H1 (cell line): Measurements from ENCODE around the gene CAMK2D. TPM values are rescaled to one million over a fixed set of nuclear protein-coding genes. Genes with fewer than 3 reads are reported as not detected.

Experiments
- CEBPB ChIP-seq: IDR thresholded peaks from 2 replicates; pipeline ENCODE4 v1.6.1; 2012; ENCODE audit warnings: low read depth, low read length
- CHD2 ChIP-seq: IDR thresholded peaks from 2 replicates; pipeline ENCODE4 v1.6.1; 2012; ENCODE audit warnings: low read length, improper control_type of control experiment
- SIX5 ChIP-seq: IDR thresholded peaks from 2 replicates; pipeline ENCODE4 v1.6.1; 2011; ENCODE audit warnings: mild to moderate bottlenecking, low read depth, low read length
- SP4 ChIP-seq: IDR thresholded peaks from 2 replicates; pipeline ENCODE4 v1.6.1; 2012; ENCODE audit warnings: low read length, inconsistent platforms
- YY1 ChIP-seq: IDR thresholded peaks from 2 replicates; pipeline ENCODE4 v1.6.1; 2011; ENCODE audit warnings: low read depth, mild to moderate bottlenecking, low read length
- polyA plus RNA-seq, 7 experiments: library from polyadenylated mRNA; depleted of rRNA in 3 of 7; stranded (reverse) in 5 of 7; unstranded in 2 of 7; fragments of >200 nt in 5 of 7; fragments of 200-250 nt in 2 of 7; gene quantifications; 1 replicate in 5 of 7; 2 replicates in 1 of 7; 4 replicates in 1 of 7; pipeline versions ENCODE4 v1.2.1 to v1.2.3, GENCODE V29; 2011 to 2013; ENCODE audit warnings: missing spikeins in 2 of 7, mixed read lengths in 2 of 7
- total RNA-seq: library from RNA; stranded (reverse); fragmentation: NEBNext Ultra II Directional; extraction: Animal tissue kit (Norgen Biotek cat#: 25700); gene quantifications from 2 replicates; pipeline ENCODE4 v1.2.1, GENCODE V29; 2021
- TF ChIP-seq, protein P1 (sequence below): IDR thresholded peaks from 2 replicates; pipeline ENCODE4 v1.6.1; 2011; ENCODE audit warnings: low read depth, mild to moderate bottlenecking, low read length; ENCODE audit not compliant: insufficient read depth

Gene CAMK2D
- total and polyA plus RNA-seq, 2 of the 8 experiments (the other 6 are each of a cell fraction or from before 2014, with no cell fraction given): 3.2 to 7.0 TPM

- TF ChIP-seq CHD2 (no peak), SP4 (no peak), SIX5 (no peak), YY1 (no peak), CEBPB (no peak)
- TF ChIP-seq, protein P1, sequence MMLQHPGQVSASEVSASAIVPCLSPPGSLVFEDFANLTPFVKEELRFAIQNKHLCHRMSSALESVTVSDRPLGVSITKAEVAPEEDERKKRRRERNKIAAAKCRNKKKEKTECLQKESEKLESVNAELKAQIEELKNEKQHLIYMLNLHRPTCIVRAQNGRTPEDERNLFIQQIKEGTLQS: no peak
Observed at GRCh38 chr4:113556382-113557134, 205.0 kb downstream of the CAMK2D start (continued).
